Naive B cell (primary cell): ENCODE results near the gene DEFB124. TPM values are rescaled to one million over a fixed set of nuclear protein-coding genes. Genes with fewer than 3 reads are reported as not detected.
"Not testable (repeated sequence)": the region's sequence is repeated elsewhere in the genome, so short reads cannot be mapped to it uniquely, and the experiment has no call there.

Source experiments
- ATAC-seq, 2 donors: fragments of 150-1000 bp; cut with Tn5 transposase; 2 replicates each; pipeline ENCODE4 v1.10.0; 2021; ENCODE audit warnings: low read depth in 2 of 2, mild to moderate bottlenecking in 2 of 2, moderate library complexity in 2 of 2
- DNase-seq: peaks from one replicate; pipeline ENCODE4 v3.0.0; 2022
- H3K27ac Mint-ChIP-seq, 6 donors: one replicate each; pipeline ENCODE4 v1.8.0; 2020 to 2022; ENCODE audit warnings: mild to moderate bottlenecking in 6 of 6, mixed read lengths in 6 of 6, moderate library complexity in 5 of 6, inconsistent platforms in 2 of 6
- H3K27me3 Mint-ChIP-seq, 3 donors: one replicate each; pipeline ENCODE4 v1.8.0; 2021 to 2022; ENCODE audit warnings: mixed read lengths in 3 of 3, mild to moderate bottlenecking in 1 of 3
- H3K36me3 Mint-ChIP-seq, 2 donors: one replicate each; pipeline ENCODE4 v1.8.0; 2020 to 2022; ENCODE audit warnings: mixed read lengths in 2 of 2, inconsistent platforms in 1 of 2, mild to moderate bottlenecking in 1 of 2
- H3K4me1 Mint-ChIP-seq, 3 donors: one replicate each; pipeline ENCODE4 v1.8.0; 2020 to 2022; ENCODE audit warnings: mixed read lengths in 3 of 3, inconsistent platforms in 1 of 3, mild to moderate bottlenecking in 1 of 3, moderate library complexity in 1 of 3
- H3K4me3 Mint-ChIP-seq, 8 donors: one replicate each; pipeline ENCODE4 v1.8.0; 2020 to 2022; ENCODE audit warnings: mild to moderate bottlenecking in 8 of 8, mixed read lengths in 8 of 8, moderate library complexity in 8 of 8, inconsistent platforms in 2 of 8
- H3K9me3 Mint-ChIP-seq, 7 donors: one replicate each; pipeline ENCODE4 v1.8.0; 2020 to 2022; ENCODE audit warnings: mixed read lengths in 7 of 7, mild to moderate bottlenecking in 5 of 7, inconsistent platforms in 2 of 7, moderate library complexity in 1 of 7
- polyA plus RNA-seq, 6 donors: library from polyadenylated mRNA; unstranded; fragments of 300-500 nt; fragmentation: Illumina TruSeq; gene quantifications; one replicate each; pipeline ENCODE4 v1.2.3, GENCODE V29; 2021; ENCODE audit warnings: low read depth in 6 of 6

DEFB124 gene
- polyA plus RNA-seq, 6 donors from 2014 or later = not detected

DNA sequence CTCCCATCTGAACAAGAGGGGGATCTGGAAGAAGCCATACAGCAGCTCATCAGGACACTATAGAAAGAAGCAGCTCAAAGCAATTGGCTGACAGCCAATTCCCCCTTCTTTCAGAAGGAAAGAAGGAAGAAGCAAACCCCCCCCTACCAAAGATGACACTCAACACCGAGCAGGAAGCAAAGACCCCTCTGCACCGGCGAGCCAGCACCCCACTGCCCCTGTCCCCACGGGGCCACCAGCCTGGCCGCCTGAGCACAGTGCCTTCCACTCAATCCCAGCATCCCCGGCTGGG, 1.3 kb upstream of the DEFB124 start:
- peaks cover 23 to 30% (median 26%) of the 10 kb centered on the region in 3 donors for H3K4me1 Mint-ChIP-seq
- no peak overlapping the region for H3K27ac Mint-ChIP-seq
- DNase-seq (no peak), ATAC-seq (no peak)
- peak overlapping the region in 2 of 8 donors; percentile 40 to 47 for H3K4me3 Mint-ChIP-seq
- peaks cover 2 to 8% (median 5%) of the 10 kb centered on the region in 7 donors for H3K9me3 Mint-ChIP-seq
- peaks cover 41 to 69% (median 67%) of the 10 kb centered on the region in 3 donors for H3K27me3 Mint-ChIP-seq
- peaks cover 3 to 8% of the 10 kb centered on the region in 2 donors for H3K36me3 Mint-ChIP-seq

DNA sequence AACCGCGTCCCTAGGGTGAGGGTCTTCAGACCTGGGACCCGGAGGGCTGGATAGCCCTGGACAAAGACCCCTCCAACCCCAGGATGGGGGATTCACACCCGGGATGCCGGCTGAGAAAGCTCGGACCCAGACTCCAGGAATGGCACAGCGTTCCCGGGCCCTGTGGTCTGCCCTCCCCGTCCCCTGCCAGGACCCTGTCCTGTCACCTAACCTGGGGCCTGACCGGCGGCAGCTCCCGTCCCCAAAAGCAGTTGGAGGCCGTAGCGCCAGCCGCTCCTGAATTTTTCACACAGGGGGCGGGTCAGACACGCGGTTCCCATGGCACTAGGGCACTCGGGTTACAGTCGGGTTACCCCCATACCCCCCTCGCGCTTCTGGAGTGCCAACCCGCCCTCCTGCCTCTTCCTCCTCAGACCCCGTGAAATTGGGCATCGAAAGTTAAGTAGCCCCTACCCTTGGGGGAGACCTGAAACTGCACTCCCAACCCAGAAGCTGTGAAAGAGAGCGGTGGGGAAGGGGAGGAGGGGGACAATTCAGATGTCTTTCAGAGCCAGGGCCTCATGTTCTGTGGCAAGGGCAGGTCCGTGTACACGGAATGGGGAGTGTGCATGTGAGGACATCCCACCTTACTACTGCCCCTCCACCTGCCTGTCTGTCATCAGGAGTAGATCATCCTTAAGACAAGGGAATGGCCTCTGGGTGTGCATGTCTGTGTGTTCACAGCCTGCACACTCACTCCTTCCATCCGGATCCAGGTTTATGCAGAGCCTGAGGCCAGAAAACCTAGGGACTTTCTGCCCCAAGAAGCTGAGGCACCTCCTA, 756 bp upstream of the DEFB124 start:
- Mint-ChIP-seq H3K4me1 (peaks cover 23 to 30% (median 26%) of the 10 kb centered on the region in 3 donors), H3K27me3 (peaks cover 39 to 66% (median 61%) of the 10 kb centered on the region in 3 donors), H3K9me3 (peaks cover 2 to 8% (median 5%) of the 10 kb centered on the region in 7 donors), H3K36me3 (peaks cover 3 to 8% of the 10 kb centered on the region in 2 donors), H3K4me3 (peak overlapping the region in 3 of 8 donors; percentile 40 to 48 (median 47)), H3K27ac (no peak overlapping the region)
- ATAC-seq = no peak
- no peak for DNase-seq

DNA sequence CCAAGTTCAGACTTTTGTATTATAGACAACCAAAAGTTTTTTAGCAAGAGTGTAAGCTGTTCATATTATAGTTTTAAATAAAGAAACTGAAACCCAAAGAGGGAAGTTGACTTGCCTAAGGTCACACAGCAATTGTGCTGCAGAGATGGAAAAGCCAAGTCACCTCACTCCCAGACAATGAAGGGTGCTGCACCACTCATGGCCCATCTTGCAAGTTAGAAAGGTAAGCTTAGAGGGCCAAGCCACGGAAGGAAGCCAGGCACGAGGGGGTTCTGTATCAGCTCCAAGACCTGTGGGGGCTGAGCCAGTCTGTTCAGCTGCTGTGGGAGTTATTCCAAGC, 860 bp downstream of the DEFB124 start:
- peaks cover 2 to 8% (median 5%) of the 10 kb centered on the region in 7 donors for H3K9me3 Mint-ChIP-seq
- ATAC-seq = no peak
- peaks cover 23 to 30% (median 26%) of the 10 kb centered on the region in 3 donors for H3K4me1 Mint-ChIP-seq
- DNase-seq = no peak
- peaks cover 39 to 62% (median 55%) of the 10 kb centered on the region in 3 donors for H3K27me3 Mint-ChIP-seq
- H3K4me3 Mint-ChIP-seq = peak overlapping the region in 6 of 8 donors; percentile 19 to 72 (median 32)
- no peak overlapping the region for H3K27ac Mint-ChIP-seq
- peaks cover 3 to 8% of the 10 kb centered on the region in 2 donors for H3K36me3 Mint-ChIP-seq

DNA sequence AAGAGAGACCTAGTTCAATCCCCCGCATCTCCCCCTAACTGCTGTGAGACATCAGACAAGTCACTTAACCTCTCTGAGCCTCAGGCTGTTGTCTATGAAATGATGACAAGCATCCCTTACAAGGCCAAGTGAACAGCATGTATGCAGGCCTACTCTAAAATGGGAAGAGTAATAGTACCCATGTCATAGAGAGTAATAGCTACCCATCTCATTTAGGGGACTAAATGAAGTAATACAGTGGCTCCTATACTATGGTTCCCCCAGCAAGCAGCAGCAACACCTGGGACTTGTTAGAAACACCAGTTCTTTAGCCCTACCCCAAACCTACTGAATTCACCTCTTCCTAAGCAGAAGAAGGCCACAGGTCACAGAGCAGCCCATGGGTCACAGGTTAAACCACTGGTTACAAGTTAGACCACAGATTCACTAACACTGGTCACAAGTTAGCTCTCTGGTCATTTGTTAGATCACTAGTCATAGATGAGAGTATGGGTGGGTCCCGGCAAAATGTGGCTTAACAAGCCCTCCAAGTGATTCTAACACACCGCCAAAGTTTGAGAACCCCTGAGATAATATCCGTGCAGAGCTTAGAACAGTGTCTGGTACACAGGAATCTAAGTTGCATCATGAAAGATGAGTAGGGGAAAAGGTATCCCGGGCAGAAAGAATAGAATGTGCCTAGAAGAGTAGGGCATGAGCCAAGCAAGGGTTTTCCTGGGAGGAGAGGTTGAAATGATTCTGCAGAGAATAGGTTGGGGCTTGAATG, 1.4 kb downstream of the DEFB124 start:
- H3K36me3 Mint-ChIP-seq = peaks cover 3 to 8% of the 10 kb centered on the region in 2 donors
- DNase-seq = no peak
- H3K27ac Mint-ChIP-seq = peak overlapping the region in 1 of 6 donors; percentile 50
- H3K4me3 Mint-ChIP-seq = peak overlapping the region in 3 of 8 donors; percentile 19 to 40 (median 22)
- peaks cover 23 to 30% (median 26%) of the 10 kb centered on the region in 3 donors for H3K4me1 Mint-ChIP-seq
- peaks cover 2 to 8% (median 5%) of the 10 kb centered on the region in 7 donors for H3K9me3 Mint-ChIP-seq
- no peak for ATAC-seq
- peaks cover 38 to 60% (median 52%) of the 10 kb centered on the region in 3 donors for H3K27me3 Mint-ChIP-seq

DNA sequence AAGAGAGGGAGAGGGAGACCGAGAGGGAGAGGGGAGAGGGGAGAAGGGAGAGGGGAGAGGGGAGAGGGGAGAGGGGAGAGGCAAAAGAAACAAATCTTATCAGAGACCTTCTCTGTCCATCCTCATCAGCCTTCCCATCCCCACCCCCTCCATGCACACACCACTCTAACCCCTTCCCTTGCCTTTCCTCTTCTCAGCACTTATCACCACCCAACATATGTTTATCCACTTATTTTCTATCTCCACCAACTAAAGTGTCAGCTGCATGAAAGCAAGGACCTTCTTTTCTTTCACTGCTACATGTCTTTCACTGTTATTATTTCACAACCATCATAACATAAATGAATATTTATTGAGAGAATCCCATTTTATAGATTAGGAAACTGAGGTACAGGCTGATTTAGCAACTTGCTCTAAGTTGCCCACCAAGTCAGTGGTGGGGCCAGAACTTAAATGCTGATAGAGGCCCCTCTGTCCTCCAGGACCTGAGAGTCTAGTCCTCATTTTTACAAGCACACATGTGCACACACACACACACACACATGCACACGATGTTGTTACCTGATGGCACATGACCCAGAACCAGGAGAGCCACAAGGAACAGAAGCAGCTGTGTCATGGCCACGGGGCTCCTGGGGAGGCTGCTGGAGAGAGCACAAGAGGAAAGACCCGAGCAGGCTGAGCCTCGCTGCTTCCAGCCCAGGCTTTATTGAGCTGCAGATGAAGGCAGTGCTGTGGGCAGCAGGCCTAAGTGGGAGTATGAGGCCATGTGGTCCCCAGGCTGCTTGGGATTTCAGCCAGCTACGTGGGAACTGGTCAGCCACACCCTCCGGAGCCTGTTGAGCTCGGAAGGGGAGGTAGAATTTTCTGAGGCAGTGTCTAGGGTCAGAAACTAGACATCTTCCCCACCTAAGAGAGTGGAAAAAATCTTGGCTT, 2.3 kb downstream of the DEFB124 start:
- Mint-ChIP-seq H3K9me3 (peaks cover 2 to 8% (median 5%) of the 10 kb centered on the region in 7 donors), H3K4me1 (peaks cover 23 to 30% (median 26%) of the 10 kb centered on the region in 3 donors), H3K4me3 (no peak overlapping the region), H3K27ac (no peak overlapping the region), H3K36me3 (peaks cover 3 to 8% of the 10 kb centered on the region in 2 donors), H3K27me3 (peaks cover 34 to 59% (median 52%) of the 10 kb centered on the region in 3 donors)
- no peak for DNase-seq
- no peak for ATAC-seq

DNA sequence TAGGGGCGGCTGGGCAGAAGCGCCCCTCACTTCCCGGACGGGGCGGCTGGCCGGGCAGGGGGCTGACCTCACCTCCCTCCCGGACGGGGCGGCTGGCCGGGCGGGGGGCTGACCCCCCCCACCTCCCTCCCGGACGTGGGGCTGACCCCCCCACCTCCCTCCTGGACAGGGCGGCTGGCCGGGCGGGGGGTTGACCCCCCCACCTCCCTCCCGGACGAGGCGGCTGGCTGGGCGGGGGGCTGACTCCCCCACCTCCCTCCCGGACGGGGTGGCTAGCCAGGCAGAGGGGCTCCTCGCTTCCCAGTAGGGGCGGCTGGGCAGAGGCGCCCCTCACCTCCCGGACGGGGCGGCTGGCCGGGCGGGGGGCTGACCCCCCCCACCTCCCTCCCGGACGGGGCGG, 4.0 kb downstream of the DEFB124 start:
- H3K9me3 Mint-ChIP-seq, H3K27ac Mint-ChIP-seq, ATAC-seq, H3K36me3 Mint-ChIP-seq, DNase-seq, H3K4me3 Mint-ChIP-seq: not testable (repeated sequence)
- peaks cover 23 to 28% (median 24%) of the 10 kb centered on the region in 3 donors for H3K4me1 Mint-ChIP-seq
- H3K27me3 Mint-ChIP-seq = peaks cover 22 to 47% (median 43%) of the 10 kb centered on the region in 3 donors

DNA sequence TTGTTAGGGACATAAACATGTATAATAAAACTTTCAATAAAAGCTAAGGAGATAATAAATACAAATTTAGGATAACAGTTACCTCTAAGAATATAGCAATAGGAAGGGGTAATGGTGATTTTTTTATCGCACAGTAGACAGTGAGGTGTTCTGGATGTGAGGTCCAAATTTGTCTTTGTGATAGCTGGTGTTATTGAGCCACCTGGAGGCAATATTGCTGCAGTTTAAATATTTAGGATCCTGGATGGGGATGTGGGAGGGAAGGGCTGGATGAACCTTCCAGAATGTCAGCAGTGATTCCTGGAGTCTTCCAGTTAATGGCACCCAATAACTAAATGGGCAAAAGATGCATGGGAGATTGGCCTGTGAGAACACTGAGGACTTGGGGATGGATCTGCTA, 20.6 kb downstream of the DEFB124 start:
- ATAC-seq = no peak
- H3K36me3 Mint-ChIP-seq = no peaks in the 10 kb centered on the region
- H3K4me1 Mint-ChIP-seq = no peaks in the 10 kb centered on the region
- no peak overlapping the region for H3K27ac Mint-ChIP-seq
- H3K4me3 Mint-ChIP-seq = no peak overlapping the region
- peaks cover 0 to 2% (median 0%) of the 10 kb centered on the region in 7 donors for H3K9me3 Mint-ChIP-seq
- peaks cover 8 to 22% (median 12%) of the 10 kb centered on the region in 3 donors for H3K27me3 Mint-ChIP-seq
- DNase-seq = no peak

DNA sequence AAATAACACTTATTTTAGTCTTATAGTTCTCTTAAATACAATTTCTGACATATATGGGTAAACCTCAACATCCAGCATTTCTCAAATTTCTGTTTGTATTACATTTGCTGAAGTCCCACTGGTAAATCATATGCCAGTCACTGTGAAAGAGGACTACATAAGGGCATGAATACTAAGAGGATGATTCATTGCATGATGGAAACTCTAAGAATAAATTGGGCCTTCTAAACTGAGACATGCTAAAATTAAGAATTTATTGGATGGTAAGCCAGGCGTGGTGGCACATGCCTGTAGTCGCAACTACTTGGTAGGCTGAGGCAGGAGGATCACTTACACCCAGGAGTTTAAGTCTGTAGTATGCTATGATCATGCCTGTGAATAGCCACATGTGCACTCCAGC, 22.4 kb downstream of the DEFB124 start:
- Mint-ChIP-seq H3K4me1 (no peaks in the 10 kb centered on the region), H3K27me3 (peaks cover 4 to 22% (median 6%) of the 10 kb centered on the region in 3 donors), H3K27ac (no peak overlapping the region), H3K36me3 (no peaks in the 10 kb centered on the region), H3K4me3 (no peak overlapping the region), H3K9me3 (peaks cover 0 to 6% (median 2%) of the 10 kb centered on the region in 7 donors)
- no peak for DNase-seq
- no peak for ATAC-seq

DNA sequence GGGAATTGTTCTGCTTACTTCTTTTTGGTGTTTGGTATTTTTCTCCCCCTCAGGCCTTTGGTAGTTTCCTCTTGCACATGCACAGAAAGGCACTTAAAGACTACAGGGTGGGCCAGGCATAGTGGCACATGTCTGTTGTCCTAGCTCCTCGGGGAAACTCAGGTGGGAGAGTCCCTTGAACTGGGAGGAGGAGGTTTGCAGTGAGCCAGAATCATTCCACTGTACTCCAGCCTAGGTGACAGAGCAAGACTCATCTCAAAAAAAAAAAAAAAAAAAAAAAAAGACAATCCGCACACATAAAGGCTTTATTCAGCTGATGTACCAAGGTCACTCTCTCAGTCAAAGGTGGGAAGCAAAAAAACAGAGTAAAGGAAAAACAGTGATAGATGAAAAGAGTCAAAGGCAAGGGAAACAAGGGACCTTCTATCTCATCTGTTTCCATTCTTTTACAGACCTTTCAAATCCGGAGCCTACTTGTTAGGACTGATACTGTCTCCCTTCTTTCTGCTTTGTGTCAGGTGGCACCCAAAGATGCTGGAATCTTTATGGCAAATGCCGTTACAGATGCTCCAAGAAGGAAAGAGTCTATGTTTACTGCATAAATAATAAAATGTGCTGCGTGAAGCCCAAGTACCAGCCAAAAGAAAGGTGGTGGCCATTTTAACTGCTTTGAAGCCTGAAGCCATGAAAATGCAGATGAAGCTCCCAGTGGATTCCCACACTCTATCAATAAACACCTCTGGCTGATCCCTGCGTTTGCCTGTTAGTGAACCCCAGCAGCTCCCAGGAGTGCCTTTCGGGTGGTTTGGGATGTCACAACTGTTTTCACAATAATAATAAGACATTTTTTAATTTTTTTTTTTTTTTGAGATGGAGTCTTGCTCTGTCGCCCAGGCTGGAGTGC, 25.2 kb downstream of the DEFB124 start:
- ATAC-seq (no peak), DNase-seq (no peak)
- Mint-ChIP-seq H3K27me3 (peaks cover 3 to 13% (median 4%) of the 10 kb centered on the region in 3 donors), H3K9me3 (peaks cover 0 to 8% (median 0%) of the 10 kb centered on the region in 7 donors), H3K27ac (no peak overlapping the region), H3K36me3 (no peaks in the 10 kb centered on the region), H3K4me1 (no peaks in the 10 kb centered on the region), H3K4me3 (no peak overlapping the region)

DNA sequence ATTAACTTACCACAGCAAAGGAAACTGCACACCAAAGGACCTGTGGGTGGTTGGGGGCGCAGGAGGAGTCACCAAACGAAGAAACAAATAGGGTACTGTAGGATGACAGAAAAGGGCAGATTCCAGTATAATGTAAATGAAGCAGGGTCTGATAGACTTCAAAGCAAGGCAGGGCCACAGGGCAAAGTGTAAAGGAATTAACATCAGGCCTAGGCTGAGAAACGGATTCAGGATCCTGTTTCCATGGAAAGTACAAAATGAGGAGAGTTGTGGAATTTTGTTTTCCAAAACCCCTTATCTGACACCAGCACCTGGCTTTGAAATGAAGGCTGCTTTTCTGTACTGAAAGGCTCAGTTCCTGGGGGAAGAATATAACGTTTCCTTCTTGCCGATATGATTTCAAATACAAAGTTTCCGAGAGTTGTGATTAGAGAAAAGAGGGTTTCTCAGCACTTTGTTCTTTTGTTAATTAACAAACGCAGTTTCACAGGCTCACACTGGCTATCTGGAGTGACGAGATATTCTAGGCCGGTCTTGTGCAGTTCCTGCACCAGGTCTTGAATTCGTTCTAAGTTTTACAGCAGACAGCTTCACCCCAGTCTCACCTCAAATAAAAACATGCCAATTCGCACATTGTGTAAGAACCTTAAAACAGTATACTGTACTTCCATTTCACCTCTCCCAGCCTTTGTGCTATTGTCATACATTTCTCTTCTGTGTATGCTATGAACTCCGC, 28.7 kb downstream of the DEFB124 start:
- DNase-seq = no peak
- H3K36me3 Mint-ChIP-seq = no peaks in the 10 kb centered on the region
- ATAC-seq = no peak
- no peak overlapping the region for H3K27ac Mint-ChIP-seq
- no peaks in the 10 kb centered on the region for H3K4me1 Mint-ChIP-seq
- peaks cover 0 to 11% (median 0%) of the 10 kb centered on the region in 7 donors for H3K9me3 Mint-ChIP-seq
- H3K4me3 Mint-ChIP-seq = no peak overlapping the region
- peaks cover 4 to 8% (median 7%) of the 10 kb centered on the region in 3 donors for H3K27me3 Mint-ChIP-seq

DNA sequence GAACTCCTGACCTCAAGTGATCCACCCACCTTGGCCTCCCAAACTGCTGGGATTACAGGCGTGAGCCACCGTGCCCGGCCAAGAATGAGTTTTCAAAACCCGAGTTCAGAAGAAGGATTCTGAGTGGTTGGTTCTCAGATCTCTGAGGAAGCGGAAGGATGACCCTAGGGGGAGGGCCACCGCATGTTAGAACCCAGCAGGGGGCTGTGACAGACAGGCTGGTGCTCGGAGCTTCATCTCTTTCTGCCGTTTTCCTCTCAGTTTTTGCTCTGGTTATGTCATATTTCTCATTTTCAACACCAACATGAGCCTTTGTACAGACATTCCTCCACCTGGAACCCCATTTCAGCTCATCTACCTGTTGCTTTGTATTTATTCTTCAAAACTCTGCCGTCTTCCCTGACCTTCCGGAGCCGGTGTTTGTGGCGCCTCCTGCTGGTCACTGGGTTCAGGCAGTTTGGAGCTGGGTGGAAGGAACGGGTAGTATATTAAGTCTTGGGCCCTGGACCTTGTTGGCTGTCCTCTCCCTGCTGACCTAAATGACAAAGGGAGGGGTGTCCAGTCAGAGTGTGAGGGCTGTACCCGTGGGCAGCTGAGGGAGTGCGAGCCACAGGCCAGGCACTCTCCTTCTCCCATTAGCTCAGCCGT, 34.8 kb downstream of the DEFB124 start, which contains the start of gene DEFB123:
Gene DEFB123, plus strand, starts transcription at position 621 of the 648 bp plus-strand sequence. CDS start 67 bp downstream, outside the sequence.
- no peak for DNase-seq
- Mint-ChIP-seq H3K36me3 (no peaks in the 10 kb centered on the region), H3K27ac (no peak within 1 kb of the TSS), H3K4me3 (no peak within 1 kb of the TSS), H3K4me1 (no peaks in the 10 kb centered on the region), H3K27me3 (peaks cover 6 to 32% (median 27%) of the 10 kb centered on the region in 3 donors), H3K9me3 (peaks cover 0 to 6% (median 0%) of the 10 kb centered on the region in 7 donors)
- no peak for ATAC-seq
